Mammary epithelial cell (primary cell): Measurements from ENCODE around the gene CBLB.

ENCODE experiments used
- CTCF ChIP-seq, 2 donors: IDR thresholded peaks in 1 of 2; conservative IDR thresholded peaks in 1 of 2; 2 replicates each; pipeline ENCODE4 v1.5.1; 2011 to 2012; ENCODE audit warnings: inconsistent platforms in 2 of 2, low read length in 2 of 2, mild to moderate bottlenecking in 2 of 2, control low read depth in 1 of 2, low read depth in 1 of 2; ENCODE audit not compliant: insufficient read depth in 1 of 2; ENCODE audit errors: extremely low read depth in 1 of 2
- EZH2 ChIP-seq: IDR thresholded peaks from 2 replicates; pipeline ENCODE4 v1.6.1; 2012; ENCODE audit warnings: low read length, inconsistent platforms, borderline replicate concordance

GRCh38 chr3:105775368-105775767, 93.4 kb downstream of the CBLB start:
- TF ChIP-seq CTCF (conservative IDR thresholded peaks at IDR 0.05 in 1 of 2, IDR thresholded peaks at IDR 0.05 in 1 of 2; ENCODE audit: extremely low read depth in 1 of 2, insufficient read depth in 1 of 2, low read depth in 1 of 2, low read length in 2 of 2) (no peak), EZH2 (no peak)
